Stomach (tissue), 9 donors: ENCODE results near the gene HAND1. TPM values are rescaled to one million over a fixed set of nuclear protein-coding genes. Genes with fewer than 3 reads are reported as not detected.

ENCODE experiments used
- DNase-seq, 2 donors: peaks; one replicate each; pipeline versions ENCODE4 v3.0.0 to v3.0.0-alpha.2; 2013 to 2019
- H3K27ac ChIP-seq, 5 donors: fragments of 200-600 bp in 4 of 5; sonication (generic) in 4 of 5; one replicate each; pipeline ENCODE4 v1.5.1; 2013 to 2019; ENCODE audit warnings: mild to moderate bottlenecking in 1 of 5, moderate library complexity in 1 of 5
- H3K27me3 ChIP-seq, 3 donors: fragments of 200-600 bp; sonication (generic); one replicate each; pipeline ENCODE4 v1.5.1; 2017 to 2019; ENCODE audit warnings: mixed run types in 1 of 3
- H3K36me3 ChIP-seq, 4 donors: fragments of 200-600 bp; sonication (generic); 1 replicate in 3 of 4; 2 replicates in 1 of 4; pipeline ENCODE4 v1.5.1; 2016 to 2019
- H3K4me1 ChIP-seq, 4 donors: fragments of 200-600 bp; sonication (generic); one replicate each; pipeline ENCODE4 v1.5.1; 2016 to 2019
- H3K4me3 ChIP-seq, 4 donors: fragments of 200-600 bp; sonication (generic) in 3 of 4; one replicate each; pipeline ENCODE4 v1.5.1; 2016 to 2019; ENCODE audit warnings: mild to moderate bottlenecking in 1 of 4
- H3K9me3 ChIP-seq, 4 donors: fragments of 200-600 bp; sonication (generic); one replicate each; pipeline ENCODE4 v1.5.1; 2016 to 2019
- EP300 ChIP-seq: sonication (generic); formaldehyde crosslinking; IDR thresholded peaks from one replicate; pipeline ENCODE4 v1.6.1; 2017; ENCODE audit warnings: antibody characterized with exemption
- POLR2A ChIP-seq, 4 donors: fragments of 450-650 bp; IDR thresholded peaks; one replicate each; pipeline ENCODE4 v1.6.1; 2016; ENCODE audit warnings: antibody characterized with exemption in 4 of 4, control low read depth in 2 of 4, mild to moderate bottlenecking in 1 of 4, moderate library complexity in 1 of 4
- POLR2AphosphoS5 ChIP-seq, 3 donors: sonication (generic); formaldehyde crosslinking; IDR thresholded peaks; one replicate each; pipeline ENCODE4 v1.6.1; 2016; ENCODE audit warnings: antibody characterized with exemption in 3 of 3
- WGBS, 5 donors: extraction: QIAGEN DNeasy Blood & Tissue Kit in 3 of 5; methylation state at CpG; one replicate each; pipeline versions ENCODE4 v1.1.5 to v1.1.7; 2013 to 2018; 5-methylcytosine and 5-hydroxymethylcytosine counted together
- intact Hi-C: fragments of 100-400 bp; cut with DNase I; formaldehyde crosslinking; loops from one replicate; pipeline ENCODE4 v1.15.1; 2023; ENCODE audit warnings: low total_unique reads
- polyA plus RNA-seq, 3 donors: library from polyadenylated mRNA; stranded (reverse); fragments of 200-250 nt; gene quantifications; one replicate each; pipeline ENCODE4 v1.2.3, GENCODE V29; 2013
- total RNA-seq, 5 donors: library from RNA; depleted of rRNA; stranded (reverse); fragments of >200 nt; gene quantifications; one replicate each; pipeline versions ENCODE4 v1.1.0 to v1.2.3, GENCODE V29; 2014 to 2016
- TF ChIP-seq, protein P1 (sequence below), 7 experiments: fragments of 450-650 bp in 4 of 7; fragments of 200-600 bp in 3 of 7; sonication (generic) in 3 of 7; IDR thresholded peaks; one replicate each; pipeline ENCODE4 v1.5.1; 2016 to 2019; ENCODE audit warnings: antibody characterized with exemption in 7 of 7, control low read depth in 2 of 7, mild to moderate bottlenecking in 1 of 7
- donor health status: healthy with polysubstance abuse.
- donor health status: Bipolar disorder and iron deficiency.
- donor health status: healthy.

Gene HAND1
- total and polyA plus RNA-seq, 8 donors, result 32.2 TPM; not detected in 7

DNA sequence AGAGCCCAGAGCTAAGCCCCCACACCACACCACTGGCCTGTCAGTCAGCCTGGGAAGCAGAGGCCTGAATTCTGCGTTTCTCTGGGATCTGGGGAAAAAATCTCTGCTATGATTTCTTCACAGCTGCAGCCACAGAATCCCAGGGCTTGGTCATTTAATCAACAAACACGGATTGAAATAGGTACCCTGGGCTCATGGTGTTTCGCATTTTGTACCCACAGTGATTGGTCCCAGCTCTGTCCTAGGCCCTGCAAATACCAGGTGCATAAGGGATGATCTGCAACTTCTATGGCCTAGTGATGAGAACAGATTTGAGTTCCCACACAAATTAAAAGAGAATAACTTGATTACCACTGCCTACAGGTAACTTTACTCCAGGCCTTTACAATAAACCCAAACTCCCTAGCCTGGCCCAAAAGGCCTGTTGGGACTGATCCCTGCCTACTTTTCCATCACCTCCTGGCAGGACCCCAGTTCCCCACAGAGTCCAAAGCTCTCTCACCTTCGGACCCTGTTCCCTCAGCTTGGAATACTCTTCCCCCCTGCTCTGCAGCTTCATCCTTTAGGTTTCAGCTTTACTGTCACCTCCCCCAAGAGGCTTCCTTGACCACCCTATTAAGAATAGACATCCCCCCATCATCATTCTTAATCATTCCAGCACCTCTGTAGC, 46.9 kb downstream of the HAND1 start:
- no peaks in the 10 kb centered on the region for H3K4me1 ChIP-seq
- 78 to 91% (median 89%) methylated on average over 4 of the region's 4 CpGs for WGBS, 5 donors
- no peaks in the 10 kb centered on the region for H3K9me3 ChIP-seq
- no peaks in the 10 kb centered on the region for H3K27me3 ChIP-seq
- peaks cover 0 to 22% (median 17%) of the 10 kb centered on the region in 4 donors for H3K36me3 ChIP-seq
- intact Hi-C loops, result no loop called here
- DNase-seq, result no peak
- TF ChIP-seq POLR2A (IDR thresholded peaks at IDR 0.05), result no peak
- TF ChIP-seq, protein P1, sequence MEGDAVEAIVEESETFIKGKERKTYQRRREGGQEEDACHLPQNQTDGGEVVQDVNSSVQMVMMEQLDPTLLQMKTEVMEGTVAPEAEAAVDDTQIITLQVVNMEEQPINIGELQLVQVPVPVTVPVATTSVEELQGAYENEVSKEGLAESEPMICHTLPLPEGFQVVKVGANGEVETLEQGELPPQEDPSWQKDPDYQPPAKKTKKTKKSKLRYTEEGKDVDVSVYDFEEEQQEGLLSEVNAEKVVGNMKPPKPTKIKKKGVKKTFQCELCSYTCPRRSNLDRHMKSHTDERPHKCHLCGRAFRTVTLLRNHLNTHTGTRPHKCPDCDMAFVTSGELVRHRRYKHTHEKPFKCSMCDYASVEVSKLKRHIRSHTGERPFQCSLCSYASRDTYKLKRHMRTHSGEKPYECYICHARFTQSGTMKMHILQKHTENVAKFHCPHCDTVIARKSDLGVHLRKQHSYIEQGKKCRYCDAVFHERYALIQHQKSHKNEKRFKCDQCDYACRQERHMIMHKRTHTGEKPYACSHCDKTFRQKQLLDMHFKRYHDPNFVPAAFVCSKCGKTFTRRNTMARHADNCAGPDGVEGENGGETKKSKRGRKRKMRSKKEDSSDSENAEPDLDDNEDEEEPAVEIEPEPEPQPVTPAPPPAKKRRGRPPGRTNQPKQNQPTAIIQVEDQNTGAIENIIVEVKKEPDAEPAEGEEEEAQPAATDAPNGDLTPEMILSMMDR (IDR thresholded peaks at IDR 0.05), result no peak
- TF ChIP-seq POLR2AphosphoS5 (IDR thresholded peaks at IDR 0.05), result no peak
- no peak for TF ChIP-seq EP300
- no peak overlapping the region for H3K4me3 ChIP-seq
- H3K27ac ChIP-seq, result no peak overlapping the region

DNA sequence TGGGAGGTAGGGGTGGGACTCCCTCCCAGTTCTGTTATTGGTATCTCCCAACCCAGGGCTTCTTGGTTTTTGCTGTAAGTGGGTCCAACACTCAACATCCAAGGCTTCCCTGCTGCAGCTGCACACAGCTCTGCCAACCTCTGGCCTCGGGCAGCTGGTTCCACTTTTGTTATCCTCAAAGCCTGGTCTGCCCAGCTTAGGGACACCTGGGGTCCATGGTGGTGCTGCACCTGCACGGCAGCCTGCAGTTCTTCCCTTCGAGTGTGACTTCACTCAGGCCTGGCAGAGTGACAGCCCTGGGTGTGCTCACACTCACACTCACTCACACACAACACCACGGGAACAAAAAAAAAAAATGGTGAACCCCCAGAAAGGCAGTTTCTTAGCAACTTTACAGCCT, 47.6 kb downstream of the HAND1 start:
- intact Hi-C loops, result no loop called here
- no peak overlapping the region for H3K4me3 ChIP-seq
- H3K27me3 ChIP-seq, result no peaks in the 10 kb centered on the region
- no peak overlapping the region for H3K27ac ChIP-seq
- H3K9me3 ChIP-seq, result no peaks in the 10 kb centered on the region
- 73 to 90% (median 84%) methylated on average over 4 of the region's 4 CpGs for WGBS, 5 donors
- peaks cover 0 to 18% (median 11%) of the 10 kb centered on the region in 4 donors for H3K36me3 ChIP-seq
- H3K4me1 ChIP-seq, result no peaks in the 10 kb centered on the region
- no peak for DNase-seq
- TF ChIP-seq POLR2AphosphoS5 (IDR thresholded peaks at IDR 0.05) (no peak), EP300 (no peak), POLR2A (IDR thresholded peaks at IDR 0.05) (no peak)
- TF ChIP-seq, protein P1 (IDR thresholded peaks at IDR 0.05), result no peak

DNA sequence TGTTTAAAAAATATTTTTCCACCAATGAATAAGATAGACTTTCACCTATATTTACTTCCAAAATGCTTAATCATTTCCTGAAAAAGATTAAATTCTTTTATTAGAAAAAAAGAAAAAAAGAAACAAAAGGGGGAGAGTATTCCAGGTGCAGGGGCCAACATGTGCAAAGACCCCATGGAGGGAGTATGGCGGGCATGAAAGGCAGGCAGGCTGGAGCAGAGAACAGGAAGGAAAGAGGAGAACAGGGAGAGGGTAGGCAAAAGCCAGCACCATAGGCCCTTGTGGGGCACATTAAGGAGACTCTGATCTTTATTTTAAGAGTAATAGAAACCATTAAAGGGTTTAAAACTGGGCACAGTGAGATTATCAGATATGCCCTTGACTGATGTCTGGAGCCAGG, 48.7 kb downstream of the HAND1 start:
- no peak for DNase-seq
- peaks cover 0 to 7% (median under 1%) of the 10 kb centered on the region in 4 donors for H3K36me3 ChIP-seq
- H3K4me3 ChIP-seq, result no peak overlapping the region
- no peak for TF ChIP-seq POLR2AphosphoS5 (IDR thresholded peaks at IDR 0.05)
- TF ChIP-seq, protein P1 (IDR thresholded peaks at IDR 0.05), result no peak
- TF ChIP-seq EP300, result no peak
- no peak for TF ChIP-seq POLR2A (IDR thresholded peaks at IDR 0.05)
- intact Hi-C loops, result no loop called here
- 91 to 100% (median 92%) methylated on average over 1 of the region's 1 CpG for WGBS, 5 donors
- no peaks in the 10 kb centered on the region for H3K4me1 ChIP-seq
- H3K27me3 ChIP-seq, result no peaks in the 10 kb centered on the region
- no peak overlapping the region for H3K27ac ChIP-seq
- H3K9me3 ChIP-seq, result no peaks in the 10 kb centered on the region

DNA sequence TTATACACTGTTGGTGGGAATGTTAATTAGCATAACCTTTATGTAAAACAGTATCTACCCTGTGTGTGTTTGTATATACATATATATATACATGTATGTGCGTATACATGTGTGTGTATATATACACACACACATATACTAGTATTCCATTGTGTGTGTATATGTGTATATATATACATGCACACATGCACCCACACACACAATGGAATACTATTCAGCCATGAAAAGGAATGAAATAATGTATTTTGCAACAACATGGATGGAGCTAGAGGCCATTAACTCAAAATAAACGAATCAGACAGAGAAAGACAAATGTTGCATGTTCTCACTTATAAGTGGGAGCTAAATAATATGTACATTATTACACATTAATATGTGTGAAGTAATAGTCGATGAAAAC, 49.8 kb downstream of the HAND1 start:
- H3K36me3 ChIP-seq, result peaks cover 0 to 2% (median 0%) of the 10 kb centered on the region in 4 donors
- H3K4me1 ChIP-seq, result no peaks in the 10 kb centered on the region
- no peak overlapping the region for H3K27ac ChIP-seq
- DNase-seq, result no peak
- intact Hi-C loops, result no loop called here
- H3K27me3 ChIP-seq, result no peaks in the 10 kb centered on the region
- no peaks in the 10 kb centered on the region for H3K9me3 ChIP-seq
- 94 to 99% (median 97%) methylated on average over 3 of the region's 3 CpGs for WGBS, 5 donors
- no peak for TF ChIP-seq POLR2A (IDR thresholded peaks at IDR 0.05)
- TF ChIP-seq, protein P1 (IDR thresholded peaks at IDR 0.05), result no peak
- TF ChIP-seq EP300, result no peak
- TF ChIP-seq POLR2AphosphoS5 (IDR thresholded peaks at IDR 0.05), result no peak
- no peak overlapping the region for H3K4me3 ChIP-seq

Other genes starting within 250 kb of the HAND1 start
- gene SAP30L, start 32.2 kb downstream of the HAND1 start, total RNA-seq, result 10 to 100 TPM; 15.8 to 51.0 (median 30.3) TPM
- gene SAP30L, start 32.2 kb downstream of the HAND1 start, polyA plus RNA-seq, result 10 to 100 TPM; 13.9 to 20.0 (median 14.7) TPM